Ishikawa (cell line): Measurements from ENCODE around the gene GPATCH4.

Source experiments
- CEBPB ChIP-seq: IDR thresholded peaks from 2 replicates; pipeline ENCODE4 v1.6.1; 2012
- CREB1 ChIP-seq: IDR thresholded peaks from 2 replicates; pipeline ENCODE4 v1.6.1; 2012; ENCODE audit warnings: low read depth
- EGR1 ChIP-seq: IDR thresholded peaks from 2 replicates; pipeline ENCODE4 v1.6.1; 2012
- EP300 ChIP-seq: IDR thresholded peaks from 2 replicates; pipeline ENCODE4 v1.6.1; 2012; ENCODE audit warnings: borderline replicate concordance
- FOXM1 ChIP-seq: IDR thresholded peaks from 2 replicates; pipeline ENCODE4 v1.6.1; 2012; ENCODE audit warnings: low read depth, borderline replicate concordance
- MAX ChIP-seq: IDR thresholded peaks from 2 replicates; pipeline ENCODE4 v1.6.1; 2012
- NFIC ChIP-seq: IDR thresholded peaks from 2 replicates; pipeline ENCODE4 v1.6.1; 2012
- RAD21 ChIP-seq: IDR thresholded peaks from 2 replicates; pipeline ENCODE4 v1.6.1; 2012; ENCODE audit warnings: low read depth
- REST ChIP-seq: IDR thresholded peaks from 2 replicates; pipeline ENCODE4 v1.6.1; 2012; ENCODE audit warnings: low read depth, mild to moderate bottlenecking
- TAF1 ChIP-seq: IDR thresholded peaks from 2 replicates; pipeline ENCODE4 v1.6.1; 2012; ENCODE audit warnings: low read depth, mild to moderate bottlenecking
- TCF12 ChIP-seq: IDR thresholded peaks from 2 replicates; pipeline ENCODE4 v1.6.1; 2012; ENCODE audit warnings: low read depth
- TEAD4 ChIP-seq: IDR thresholded peaks from 2 replicates; pipeline ENCODE4 v1.6.1; 2012
- YY1 ChIP-seq: IDR thresholded peaks from 2 replicates; pipeline ENCODE4 v1.6.1; 2012; ENCODE audit warnings: low read depth
- ZBTB7A ChIP-seq: IDR thresholded peaks from 2 replicates; pipeline ENCODE4 v1.6.1; 2012; ENCODE audit warnings: low read depth

GPATCH4 gene

GRCh38 chr1:156590326-156591180 lies 10.7 kb downstream of the GPATCH4 start:
- TF ChIP-seq RAD21 (no peak), EP300 (no peak), NFIC (no peak)

- TF ChIP-seq EGR1 = no peak
- TF ChIP-seq FOXM1 = no peak
- no peak for TF ChIP-seq TAF1
- TF ChIP-seq YY1 = no peak
- TF ChIP-seq EP300 = no peak
- no peak for TF ChIP-seq NFIC
- TF ChIP-seq TEAD4 = no peak
- no peak for TF ChIP-seq CREB1
- no peak for TF ChIP-seq ZBTB7A
- TF ChIP-seq RAD21 = no peak
- no peak for TF ChIP-seq CEBPB
- TF ChIP-seq REST = no peak
- TF ChIP-seq MAX = no peak
- TF ChIP-seq TCF12 = no peak
These were observed 11.7 kb downstream of the GPATCH4 start for GRCh38 chr1:156589546-156589945.

- no peak for TF ChIP-seq CREB1
- TF ChIP-seq TCF12 = no peak
- no peak for TF ChIP-seq RAD21
- TF ChIP-seq MAX = no peak
- no peak for TF ChIP-seq ZBTB7A
- TF ChIP-seq NFIC = no peak
- TF ChIP-seq TAF1 = no peak
- no peak for TF ChIP-seq YY1
- no peak for TF ChIP-seq FOXM1
- TF ChIP-seq REST = no peak
- no peak for TF ChIP-seq CEBPB
- no peak for TF ChIP-seq EP300
These were observed 14.3 kb downstream of the GPATCH4 start for GRCh38 chr1:156586892-156587477.

- TF ChIP-seq CEBPB (no peak), TCF12 (no peak)
These were observed 15.0 kb downstream of the GPATCH4 start for GRCh38 chr1:156586323-156586722.

- TF ChIP-seq TEAD4 = no peak
- TF ChIP-seq ZBTB7A = no peak
- no peak for TF ChIP-seq CEBPB
- TF ChIP-seq NFIC = no peak
- TF ChIP-seq YY1 = no peak
- no peak for TF ChIP-seq FOXM1
These were observed 16.5 kb downstream of the GPATCH4 start for GRCh38 chr1:156584813-156585212.

GRCh38 chr1:156583821-156584622 lies 17.3 kb downstream of the GPATCH4 start:
- TF ChIP-seq NFIC (no peak), RAD21 (peak; percentile 86)

- TF ChIP-seq FOXM1 (no peak), EGR1 (no peak), ZBTB7A (no peak), RAD21 (no peak), NFIC (no peak)
These were observed 18.8 kb downstream of the GPATCH4 start for GRCh38 chr1:156582388-156583017.
